ENCODE measurements around the gene CNNM1.

DNA sequence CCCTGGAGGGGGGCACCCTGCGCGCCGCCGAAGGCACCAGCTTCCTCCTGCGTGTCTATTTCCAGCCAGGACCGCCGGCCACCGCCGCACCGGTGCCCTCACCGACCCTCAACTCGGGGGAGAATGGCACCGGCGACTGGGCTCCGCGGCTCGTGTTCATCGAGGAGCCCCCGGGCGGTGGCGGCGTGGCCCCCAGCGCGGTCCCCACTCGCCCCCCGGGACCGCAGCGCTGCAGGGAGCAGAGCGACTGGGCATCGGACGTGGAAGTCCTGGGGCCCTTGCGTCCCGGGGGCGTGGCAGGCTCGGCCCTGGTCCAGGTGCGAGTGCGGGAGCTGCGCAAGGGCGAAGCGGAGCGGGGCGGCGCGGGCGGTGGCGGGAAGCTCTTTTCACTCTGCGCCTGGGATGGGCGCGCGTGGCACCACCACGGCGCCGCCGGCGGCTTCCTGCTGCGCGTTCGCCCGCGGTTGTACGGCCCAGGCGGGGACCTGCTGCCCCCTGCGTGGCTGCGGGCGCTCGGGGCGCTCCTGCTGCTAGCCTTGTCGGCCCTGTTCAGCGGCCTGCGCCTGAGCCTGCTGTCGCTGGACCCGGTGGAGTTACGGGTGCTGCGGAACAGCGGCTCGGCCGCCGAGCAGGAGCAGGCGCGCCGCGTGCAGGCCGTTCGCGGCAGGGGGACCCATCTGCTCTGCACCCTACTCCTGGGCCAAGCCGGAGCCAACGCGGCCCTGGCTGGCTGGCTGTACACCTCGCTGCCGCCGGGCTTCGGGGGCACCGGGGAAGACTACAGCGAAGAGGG lies 594 bp downstream of the CNNM1 start:
- TF ChIP-seq, protein P1, sequence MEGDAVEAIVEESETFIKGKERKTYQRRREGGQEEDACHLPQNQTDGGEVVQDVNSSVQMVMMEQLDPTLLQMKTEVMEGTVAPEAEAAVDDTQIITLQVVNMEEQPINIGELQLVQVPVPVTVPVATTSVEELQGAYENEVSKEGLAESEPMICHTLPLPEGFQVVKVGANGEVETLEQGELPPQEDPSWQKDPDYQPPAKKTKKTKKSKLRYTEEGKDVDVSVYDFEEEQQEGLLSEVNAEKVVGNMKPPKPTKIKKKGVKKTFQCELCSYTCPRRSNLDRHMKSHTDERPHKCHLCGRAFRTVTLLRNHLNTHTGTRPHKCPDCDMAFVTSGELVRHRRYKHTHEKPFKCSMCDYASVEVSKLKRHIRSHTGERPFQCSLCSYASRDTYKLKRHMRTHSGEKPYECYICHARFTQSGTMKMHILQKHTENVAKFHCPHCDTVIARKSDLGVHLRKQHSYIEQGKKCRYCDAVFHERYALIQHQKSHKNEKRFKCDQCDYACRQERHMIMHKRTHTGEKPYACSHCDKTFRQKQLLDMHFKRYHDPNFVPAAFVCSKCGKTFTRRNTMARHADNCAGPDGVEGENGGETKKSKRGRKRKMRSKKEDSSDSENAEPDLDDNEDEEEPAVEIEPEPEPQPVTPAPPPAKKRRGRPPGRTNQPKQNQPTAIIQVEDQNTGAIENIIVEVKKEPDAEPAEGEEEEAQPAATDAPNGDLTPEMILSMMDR (conservative IDR thresholded peaks at IDR 0.05), result no peak
- no peak for TF ChIP-seq ZFX (IDR thresholded peaks at IDR 0.05)

Data from C4-2B (cell line).